ENCODE measurements around the gene RABGAP1L.
"Not testable (repeated sequence)": the region's sequence is repeated elsewhere in the genome, so short reads cannot be mapped to it uniquely, and the experiment has no call there.

RABGAP1L gene

DNA sequence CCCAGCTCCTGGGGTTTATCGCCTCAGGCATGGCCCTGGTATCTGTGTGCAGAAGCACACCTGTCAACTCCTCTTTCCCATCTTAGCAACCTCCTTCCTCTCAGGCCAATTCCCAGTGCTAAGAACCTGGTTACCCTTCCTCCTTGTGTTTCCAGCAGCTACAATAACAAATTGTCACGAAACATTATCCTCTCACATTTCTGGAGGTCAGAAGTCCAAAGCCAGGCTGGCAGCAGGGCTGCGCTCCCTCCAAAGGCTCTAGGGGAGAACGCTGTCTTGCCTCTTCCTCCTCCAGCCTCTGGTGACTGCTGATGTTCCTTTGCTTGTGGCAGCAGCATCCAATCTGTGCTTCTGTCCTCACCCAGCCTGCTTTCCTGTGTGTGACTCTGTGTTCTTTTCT, 874.6 kb downstream of the RABGAP1L start:
- no peak for DNase-seq (ENCODE audit: low read depth)

DNA sequence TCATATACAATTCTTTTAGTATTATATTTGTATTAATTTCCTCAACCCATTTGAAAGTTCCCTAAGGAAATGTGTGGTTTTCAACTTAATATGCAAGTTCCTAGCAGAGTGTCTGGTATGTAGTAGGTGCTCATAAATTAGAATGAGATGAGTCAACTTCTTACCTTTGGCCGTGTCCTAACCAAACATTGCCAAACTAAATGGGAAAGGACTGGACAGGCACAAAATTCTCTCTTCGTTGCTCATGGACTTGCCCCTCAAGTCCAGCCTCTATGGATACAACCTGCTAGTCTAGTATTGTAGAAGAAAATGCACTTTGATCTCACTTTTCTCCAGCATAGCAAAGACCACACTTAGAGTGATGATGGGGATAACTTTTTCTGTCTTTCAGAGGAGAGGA, 875.5 kb downstream of the RABGAP1L start:
- DNase-seq (ENCODE audit: low read depth), result no peak

DNA sequence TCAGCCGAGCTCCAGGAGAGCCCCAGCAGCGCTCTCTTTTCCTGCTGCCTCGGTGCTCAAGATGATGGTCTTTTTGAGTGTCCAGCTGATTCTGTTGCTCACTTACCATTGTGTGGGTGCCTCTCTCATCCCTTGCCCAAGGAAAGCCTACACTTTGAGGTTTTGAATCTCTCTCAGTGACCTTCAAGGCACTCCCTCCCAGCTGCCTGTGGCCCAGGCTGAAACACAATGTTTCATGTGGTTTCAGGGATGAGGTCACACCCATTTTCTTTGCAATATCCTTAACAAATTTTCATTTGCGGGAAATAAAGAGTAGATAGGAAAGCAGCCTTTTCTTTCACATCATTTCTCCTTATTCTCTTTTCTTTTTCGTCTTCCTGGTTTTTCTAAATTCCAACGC, 876.5 kb downstream of the RABGAP1L start:
- DNase-seq (ENCODE audit: low read depth), result no peak

DNA sequence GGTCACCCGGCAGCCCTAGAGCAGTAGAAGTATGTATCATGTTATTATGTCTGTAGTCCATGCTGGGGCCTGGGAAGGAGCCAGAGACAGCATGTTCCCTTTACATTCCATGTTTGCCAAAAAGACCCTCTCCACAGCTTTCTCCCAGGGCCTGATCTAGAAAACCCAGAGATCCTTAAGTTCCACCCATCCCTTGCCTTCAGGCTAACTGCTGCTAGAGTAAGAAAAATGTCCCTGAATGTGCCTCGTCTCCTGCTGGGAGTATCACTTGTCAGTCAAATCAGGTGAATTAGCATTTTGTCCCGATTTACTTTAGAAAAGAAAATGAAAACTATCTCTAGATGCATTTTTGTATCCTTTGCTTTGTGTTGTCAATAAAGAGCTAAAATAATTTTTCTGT, 877.2 kb downstream of the RABGAP1L start:
- no peak for DNase-seq (ENCODE audit: low read depth)

DNA sequence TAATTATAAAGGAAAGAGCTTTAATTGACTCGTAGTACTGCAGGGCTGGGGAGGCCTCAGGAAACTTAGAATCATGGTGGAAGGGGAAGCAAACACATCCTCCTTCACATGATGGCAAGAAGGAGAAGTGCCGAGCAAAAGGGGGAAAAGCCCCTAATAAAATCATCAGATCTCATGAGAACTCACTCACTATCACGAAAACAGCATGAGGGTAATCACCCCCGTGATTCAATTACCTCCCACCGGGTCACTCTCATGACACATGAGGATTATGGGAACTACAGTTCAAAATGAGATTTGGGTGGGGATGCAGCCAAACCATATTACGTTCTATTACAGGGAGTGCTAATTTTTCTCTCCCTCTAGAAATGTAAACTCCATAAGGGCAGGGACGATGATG, 878.1 kb downstream of the RABGAP1L start:
- no peak for DNase-seq (ENCODE audit: low read depth)

DNA sequence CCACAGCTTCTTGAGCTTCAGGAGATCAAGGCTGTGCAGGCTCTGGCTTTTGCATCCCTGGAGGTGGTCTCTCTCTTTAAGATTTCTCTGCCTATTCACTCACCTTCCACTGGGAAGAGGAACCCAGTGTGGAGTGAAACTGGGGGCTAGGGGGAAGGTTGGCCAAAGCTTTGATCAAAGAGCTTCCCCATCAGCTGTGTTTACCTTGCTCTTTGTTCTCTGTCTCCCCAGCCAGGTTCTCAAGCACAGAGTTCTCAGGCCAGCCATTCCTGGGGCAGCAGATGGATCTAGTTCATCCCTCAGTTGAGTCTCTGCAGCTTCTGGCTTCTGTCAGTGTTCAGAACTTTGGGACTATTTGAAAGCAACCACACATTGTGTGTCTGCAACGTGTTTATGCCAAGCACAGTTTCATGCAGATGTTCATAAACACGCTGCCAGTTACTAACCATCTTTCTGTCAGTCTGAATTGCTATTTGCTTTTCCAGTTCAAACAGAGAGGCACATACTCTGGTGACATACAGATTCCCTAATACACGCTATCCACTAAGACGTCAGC, 881.1 kb downstream of the RABGAP1L start:
- no peak for DNase-seq (ENCODE audit: low read depth)

DNA sequence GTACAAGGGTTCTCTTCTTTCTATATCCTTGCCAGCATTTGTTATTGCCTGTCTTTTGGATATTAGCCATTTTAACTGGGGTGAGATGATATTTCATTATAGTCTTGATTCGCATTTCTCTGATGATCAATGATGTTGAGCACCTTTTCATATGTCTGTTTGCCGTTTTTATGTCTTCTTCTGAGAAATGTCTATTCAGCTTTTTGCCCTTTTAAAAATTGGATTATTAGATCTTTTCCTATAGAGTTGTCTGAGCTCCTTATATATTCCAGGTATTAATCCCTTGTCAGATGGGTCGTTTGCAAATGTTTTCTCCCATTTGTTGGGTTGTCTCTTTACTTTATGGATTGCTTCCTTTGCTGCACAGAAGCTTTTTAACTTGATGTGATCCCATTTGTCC, 883.3 kb downstream of the RABGAP1L start:
- DNase-seq (ENCODE audit: low read depth), result no peak

DNA sequence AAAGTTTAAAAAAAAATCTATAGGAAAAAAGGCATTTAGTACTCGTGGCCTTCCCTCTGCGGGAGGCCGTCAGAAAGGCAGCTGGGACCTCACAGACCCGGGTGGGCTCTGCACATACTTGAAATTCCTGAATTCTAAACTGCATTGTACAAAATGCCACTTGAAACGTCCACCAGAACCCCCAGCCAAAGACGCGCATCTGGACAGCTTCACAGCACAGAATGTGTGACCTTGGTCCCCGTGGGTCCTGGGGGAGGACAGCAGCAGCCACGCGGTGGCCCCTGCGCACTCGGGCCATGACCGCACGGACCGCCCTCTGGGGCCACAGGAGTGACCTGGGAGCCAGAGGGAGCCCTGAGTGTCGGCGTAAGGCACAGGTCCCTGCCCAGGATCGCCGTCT, 884.5 kb downstream of the RABGAP1L start:
- DNase-seq (ENCODE audit: low read depth), result no peak

DNA sequence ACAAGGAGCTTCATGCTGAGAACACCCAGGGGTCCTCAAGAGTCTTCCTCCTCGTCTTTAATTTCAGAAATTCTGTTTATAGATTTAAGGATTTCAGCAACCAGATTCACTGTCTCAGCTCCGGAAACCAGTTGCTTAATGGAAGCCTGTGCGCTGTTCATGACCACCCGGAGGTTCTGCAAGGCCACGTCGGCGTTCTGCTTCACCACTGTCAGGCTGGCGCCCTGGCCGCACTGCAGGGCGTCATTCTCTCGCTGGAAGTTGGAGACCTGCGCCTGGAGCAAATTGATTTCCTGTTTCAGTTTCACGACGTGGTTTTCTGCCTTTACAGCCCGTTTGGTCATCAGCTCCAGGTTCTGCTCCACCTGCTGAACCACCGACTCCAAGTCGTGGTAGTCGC, 885.3 kb downstream of the RABGAP1L start:
- DNase-seq (ENCODE audit: low read depth), result not testable (repeated sequence)

All from stimulated activated CD8-positive, alpha-beta memory T cell treated with anti-CD3 and anti-CD28 coated beads, Interleukin-7, amount 100 ng/mL, for 24 hours (primary cell).